ENCODE measurements around the gene RPL37A.
A peak's percentile ranks its signal among the peaks of the same experiment; 100 is the strongest.

The RPL37A gene

GRCh38 chr2:216498379-216499352, at the start of gene RPL37A:
RPL37A (plus strand) TSS chr2:216498844; CDS start chr2:216498875, 31 bp downstream.
- TF ChIP-seq CTCF (IDR thresholded peaks at IDR 0.05; ENCODE audit: insufficient read depth, missing control alignments) = no peak
- FAIRE-seq (no peak), DNase-seq (ENCODE audit: insufficient read length, low spot score) (peak; percentile 85)

DNA sequence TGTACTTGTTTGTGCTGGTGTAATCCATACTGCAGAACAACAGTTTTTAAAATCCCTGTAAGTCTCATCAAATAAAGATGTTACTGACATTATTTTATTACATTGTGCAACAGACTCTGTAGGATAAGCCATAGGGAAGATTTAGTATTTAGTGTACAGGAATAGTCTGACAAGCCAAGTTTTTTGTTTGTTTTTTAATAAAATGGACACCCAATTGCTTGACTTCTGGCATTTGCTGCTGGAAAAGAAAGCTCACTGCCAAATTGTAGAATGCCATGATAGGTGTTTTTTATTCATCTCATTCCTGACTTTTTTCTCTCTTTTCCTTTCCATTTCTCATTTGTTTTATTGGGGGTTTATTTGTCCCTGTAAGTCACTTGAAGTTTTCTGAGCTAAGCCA, 48.3 kb upstream of the RPL37A start:
- TF ChIP-seq CTCF (IDR thresholded peaks at IDR 0.05; ENCODE audit: insufficient read depth, missing control alignments) = no peak
- DNase-seq (ENCODE audit: insufficient read length, low spot score) (no peak), FAIRE-seq (no peak)

DNA sequence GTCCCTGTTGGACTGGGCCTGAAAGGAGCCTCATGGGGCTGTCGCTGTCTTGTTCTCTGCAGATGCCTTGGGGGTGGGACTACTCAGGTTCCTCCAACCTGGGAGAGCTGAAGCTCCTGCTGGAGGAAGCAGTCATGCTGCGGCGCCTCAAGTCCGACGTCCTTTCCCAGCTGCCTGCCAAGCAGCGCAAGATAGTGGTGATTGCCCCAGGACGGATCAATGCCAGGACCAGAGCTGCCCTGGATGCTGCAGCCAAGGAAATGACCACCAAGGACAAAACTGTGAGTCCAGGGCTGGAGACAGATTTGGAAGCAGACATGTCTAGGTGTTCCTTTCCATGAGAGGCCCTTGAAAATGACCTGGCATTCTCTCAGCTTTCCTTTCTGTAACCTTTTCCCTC, 47.9 kb upstream of the RPL37A start:
- TF ChIP-seq CTCF (IDR thresholded peaks at IDR 0.05; ENCODE audit: insufficient read depth, missing control alignments) = no peak
- FAIRE-seq = no peak
- no peak for DNase-seq (ENCODE audit: insufficient read length, low spot score)

DNA sequence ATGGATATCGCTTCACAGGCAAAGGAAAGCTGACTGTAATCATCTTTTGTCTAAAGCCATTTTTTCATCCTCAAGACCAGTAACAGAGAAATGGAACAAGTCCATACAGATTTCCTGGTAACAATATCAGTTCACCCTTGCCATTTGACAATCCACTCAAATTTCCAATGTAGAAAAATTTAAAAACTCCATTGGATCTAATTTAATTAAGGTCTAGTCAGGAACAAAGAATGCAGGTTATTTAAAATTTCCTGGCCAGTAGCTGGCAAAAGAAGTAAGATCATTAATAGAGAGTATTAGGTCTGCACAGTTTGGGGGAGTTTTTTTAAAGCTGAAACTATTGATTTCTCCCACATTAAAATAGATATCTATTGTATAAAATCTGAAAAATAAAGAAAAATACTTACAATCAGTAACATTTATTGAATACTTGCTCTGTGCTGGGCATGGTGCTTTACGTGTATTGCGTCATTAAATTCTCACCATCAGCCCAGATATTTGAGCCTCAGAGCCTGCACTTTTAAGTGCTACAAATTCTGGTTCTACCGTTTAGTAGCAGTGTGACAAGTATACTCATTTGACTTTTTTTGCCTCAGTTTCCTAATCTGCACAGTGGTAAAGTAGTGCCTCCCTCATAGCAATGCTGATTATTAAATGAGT, 44.6 kb upstream of the RPL37A start:
- no peak for TF ChIP-seq CTCF (IDR thresholded peaks at IDR 0.05; ENCODE audit: insufficient read depth, missing control alignments)
- DNase-seq (ENCODE audit: insufficient read length, low spot score) (no peak), FAIRE-seq (no peak)

- no peak for TF ChIP-seq CTCF (IDR thresholded peaks at IDR 0.05; ENCODE audit: insufficient read depth, missing control alignments)
- no peak for FAIRE-seq
- no peak for DNase-seq (ENCODE audit: insufficient read length, low spot score)
Observed at GRCh38 chr2:216463148-216463547, 35.5 kb upstream of the RPL37A start.

DNA sequence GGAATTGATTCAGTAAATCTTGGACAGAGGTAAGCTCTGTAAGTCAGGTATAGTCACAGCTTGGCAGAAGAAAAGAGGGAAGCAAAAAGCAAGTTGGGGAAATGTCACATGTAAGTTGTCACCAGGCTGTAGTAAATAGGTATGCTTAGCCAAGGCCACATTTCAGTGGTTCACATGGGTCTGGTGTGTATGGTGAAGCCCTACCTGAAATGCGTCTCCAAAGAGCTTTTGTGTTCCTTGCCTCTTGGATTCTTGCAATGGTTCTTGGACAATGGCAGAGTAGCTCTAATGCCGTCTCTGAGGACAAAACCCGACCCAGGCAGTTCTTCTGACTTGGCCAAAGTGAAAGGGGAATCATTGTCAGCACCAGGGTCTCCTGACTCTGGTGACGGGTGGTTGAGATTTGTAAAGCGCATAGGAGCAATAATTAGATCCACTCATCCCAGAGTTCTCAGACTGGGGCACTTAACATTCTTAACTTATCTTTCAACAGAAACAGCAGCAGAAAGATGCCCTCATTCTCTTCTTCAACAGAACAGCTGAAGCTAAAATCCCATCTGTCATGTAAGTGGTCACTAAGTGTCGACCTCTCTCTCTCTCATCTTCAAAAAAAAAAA, 34.4 kb upstream of the RPL37A start:
- DNase-seq (ENCODE audit: insufficient read length, low spot score) = no peak

More for the DNA sequence above, 34.4 kb upstream of the RPL37A start:
- no peak for TF ChIP-seq CTCF (IDR thresholded peaks at IDR 0.05; ENCODE audit: insufficient read depth, missing control alignments)
- no peak for FAIRE-seq
